OCI-LY3 (cell line): Measurements from ENCODE around the gene CD300LD.

ENCODE experiments used
- EZH2phosphoT487 ChIP-seq: fragments of 200-600 bp; shearing (Covaris generic); IDR thresholded peaks from 2 replicates; pipeline ENCODE4 v1.6.1; 2018; ENCODE audit warnings: antibody characterized with exemption, mixed run types, low read depth
- TF ChIP-seq, protein P1 (sequence below): fragments of 200-600, 300-600 bp; sonication (generic); IDR thresholded peaks from 2 replicates; pipeline ENCODE4 v1.5.1; 2014; ENCODE audit warnings: antibody characterized with exemption, low read length, low read depth

DNA sequence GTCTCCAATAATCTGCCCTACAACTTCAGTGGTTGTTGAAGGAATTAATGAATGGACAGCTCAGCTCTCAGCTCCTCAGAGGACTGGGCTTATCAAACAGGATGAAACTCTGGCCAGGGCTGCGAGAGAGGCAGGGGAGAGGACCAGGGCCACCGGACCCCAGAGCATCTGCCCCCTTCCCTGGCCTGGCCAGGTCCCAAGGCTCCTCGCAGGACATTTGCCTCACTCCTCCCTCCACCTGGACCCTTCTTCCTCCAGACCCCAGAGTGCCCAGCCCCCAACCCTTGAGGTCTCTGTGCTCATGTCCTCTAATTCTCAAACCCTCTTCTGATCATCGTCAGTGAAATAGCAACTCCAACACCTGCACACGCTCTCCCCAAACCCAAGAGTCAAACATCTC, 49.9 kb downstream of the CD300LD start:
- TF ChIP-seq, protein P1, sequence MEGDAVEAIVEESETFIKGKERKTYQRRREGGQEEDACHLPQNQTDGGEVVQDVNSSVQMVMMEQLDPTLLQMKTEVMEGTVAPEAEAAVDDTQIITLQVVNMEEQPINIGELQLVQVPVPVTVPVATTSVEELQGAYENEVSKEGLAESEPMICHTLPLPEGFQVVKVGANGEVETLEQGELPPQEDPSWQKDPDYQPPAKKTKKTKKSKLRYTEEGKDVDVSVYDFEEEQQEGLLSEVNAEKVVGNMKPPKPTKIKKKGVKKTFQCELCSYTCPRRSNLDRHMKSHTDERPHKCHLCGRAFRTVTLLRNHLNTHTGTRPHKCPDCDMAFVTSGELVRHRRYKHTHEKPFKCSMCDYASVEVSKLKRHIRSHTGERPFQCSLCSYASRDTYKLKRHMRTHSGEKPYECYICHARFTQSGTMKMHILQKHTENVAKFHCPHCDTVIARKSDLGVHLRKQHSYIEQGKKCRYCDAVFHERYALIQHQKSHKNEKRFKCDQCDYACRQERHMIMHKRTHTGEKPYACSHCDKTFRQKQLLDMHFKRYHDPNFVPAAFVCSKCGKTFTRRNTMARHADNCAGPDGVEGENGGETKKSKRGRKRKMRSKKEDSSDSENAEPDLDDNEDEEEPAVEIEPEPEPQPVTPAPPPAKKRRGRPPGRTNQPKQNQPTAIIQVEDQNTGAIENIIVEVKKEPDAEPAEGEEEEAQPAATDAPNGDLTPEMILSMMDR: no peak
- TF ChIP-seq EZH2phosphoT487: no peak
